Fibroblast of peridontal ligament (primary cell): Measurements from ENCODE around the gene RNU1-4.
"Not testable (repeated sequence)": the region's sequence is repeated elsewhere in the genome, so short reads cannot be mapped to it uniquely, and the experiment has no call there.

Experiments used
- DNase-seq: peaks from one replicate; pipeline ENCODE4 v3.0.0-alpha.2; 2010; ENCODE audit errors: extremely low read depth

Gene RNU1-4

DNA sequence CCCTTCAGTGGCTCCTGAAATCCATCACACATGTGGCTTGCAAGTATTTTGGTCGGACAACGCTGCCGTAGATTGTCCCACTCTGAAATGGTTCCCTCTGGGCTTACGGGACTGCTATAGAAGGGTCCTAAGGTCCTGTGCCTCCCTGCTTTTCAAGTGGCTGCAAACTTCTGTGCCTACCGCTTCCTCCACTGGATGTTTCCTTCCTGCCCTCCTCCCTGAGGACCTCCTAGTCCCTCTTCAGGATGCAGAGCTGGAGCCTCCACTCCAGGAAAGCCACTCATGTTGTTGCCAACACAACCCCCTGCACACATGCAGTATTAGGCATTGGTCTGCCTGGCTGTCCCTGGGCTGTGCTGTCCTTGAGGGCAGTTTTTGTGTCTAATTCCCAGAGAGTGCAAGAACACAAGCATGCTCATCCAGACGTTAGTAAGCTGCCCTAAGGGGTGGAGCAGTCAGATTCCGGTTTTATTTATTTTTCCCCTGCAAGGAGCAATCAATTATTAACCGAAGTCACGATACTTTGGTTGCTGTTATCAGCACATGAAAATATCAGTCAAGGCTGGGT is 26.5 kb downstream of the RNU1-4 start:
- not testable (repeated sequence) for DNase-seq

DNA sequence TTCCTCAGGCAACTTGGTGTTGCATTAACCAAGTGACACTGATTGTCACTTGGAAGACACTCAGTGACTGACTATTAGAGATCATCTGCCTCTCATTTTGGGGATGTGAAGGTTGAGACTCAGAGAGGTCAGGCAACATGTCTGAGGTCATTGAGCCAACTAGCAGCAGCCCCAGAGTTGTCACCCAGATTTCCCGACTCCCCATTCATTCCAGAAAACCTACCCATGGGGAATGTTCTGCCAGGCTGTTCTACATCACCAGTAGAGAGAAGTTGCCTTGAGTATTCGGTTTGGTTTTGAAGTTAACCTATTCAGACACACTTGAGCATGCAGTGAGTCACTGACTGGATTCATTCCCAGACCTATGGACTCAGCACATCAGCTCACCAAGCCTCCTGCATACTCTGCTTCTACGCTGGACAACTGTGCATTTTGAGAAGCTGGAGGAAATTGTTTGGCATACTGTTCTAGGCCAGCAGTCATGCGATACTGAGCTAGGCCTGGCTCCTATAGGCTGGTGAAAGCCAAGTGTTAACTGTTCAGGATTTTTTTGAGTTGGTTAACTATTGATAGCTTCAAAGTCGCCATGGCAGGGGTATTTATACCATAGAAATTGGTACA is 29.9 kb downstream of the RNU1-4 start:
- peak; percentile 90 for DNase-seq

DNA sequence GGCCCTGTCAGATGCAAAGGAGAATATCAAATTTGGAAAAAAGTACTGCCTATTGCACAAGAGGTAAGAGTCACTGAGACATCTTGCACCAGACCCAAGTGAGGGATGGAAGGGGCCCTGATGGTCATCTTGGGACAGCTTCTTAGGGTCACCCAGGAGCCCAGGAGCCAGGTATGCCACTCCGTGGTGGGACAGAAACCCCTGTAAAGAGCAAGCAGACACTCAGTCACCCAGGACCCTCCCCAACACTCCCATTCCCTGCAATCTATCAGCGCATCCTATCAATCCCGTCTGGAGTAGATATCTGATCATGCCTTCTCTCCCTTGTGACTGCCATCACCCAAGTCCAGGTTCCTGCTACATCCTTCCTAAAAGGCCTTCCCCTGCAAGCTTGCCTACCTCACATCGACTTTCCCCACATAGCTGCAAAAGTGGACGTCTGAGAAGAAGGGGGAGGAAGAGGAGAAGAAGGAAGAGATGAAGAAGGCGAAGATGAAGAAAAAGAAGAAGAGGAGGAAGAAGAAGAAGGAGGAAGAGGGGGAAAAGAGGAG is 30.7 kb downstream of the RNU1-4 start:
- DNase-seq, result not testable (repeated sequence)

DNA sequence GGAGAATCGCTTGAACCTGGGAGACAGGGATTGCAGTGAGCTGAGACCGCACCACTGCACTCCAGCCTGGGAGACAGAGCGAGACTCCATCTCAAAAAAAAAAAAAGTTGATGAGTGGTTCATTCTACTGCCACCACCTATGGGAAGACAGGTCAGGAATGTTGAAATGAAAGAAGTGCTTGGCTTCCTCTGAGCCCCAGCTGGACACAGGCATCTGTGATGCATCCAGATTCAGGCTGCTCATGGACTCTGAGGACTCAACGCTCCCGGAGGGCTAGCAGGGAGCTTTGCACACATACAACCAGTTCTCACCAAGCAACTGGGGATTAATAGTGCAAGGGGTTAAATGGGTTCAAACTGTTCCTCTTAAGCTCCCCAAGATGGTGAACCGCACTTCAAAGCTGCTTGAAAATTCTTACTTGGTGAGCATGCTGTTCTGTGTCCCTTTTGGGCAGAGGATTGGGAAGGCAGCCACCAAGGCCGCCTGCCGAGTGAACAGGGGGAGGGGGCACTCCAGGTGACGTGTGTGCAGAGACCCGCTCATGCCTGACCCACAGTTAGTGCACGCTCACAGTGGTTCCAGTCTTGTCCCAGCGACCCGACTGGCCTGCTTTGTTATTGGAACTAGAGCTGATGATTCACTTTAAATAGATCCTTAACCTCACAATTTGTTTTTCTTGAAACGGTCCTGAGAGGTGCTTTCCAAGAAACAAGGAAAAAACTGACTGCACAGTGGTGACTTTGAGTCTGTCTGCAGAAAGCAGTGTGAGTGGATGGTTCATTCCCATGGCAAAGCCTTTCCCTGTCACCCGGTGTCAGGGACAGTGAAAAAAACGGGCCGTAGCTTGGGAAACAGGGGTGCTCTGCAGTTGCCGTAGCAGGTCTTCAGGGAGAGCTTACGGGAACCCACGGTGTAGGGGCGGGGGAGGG is 32.2 kb downstream of the RNU1-4 start:
- peak; percentile 19 for DNase-seq

DNA sequence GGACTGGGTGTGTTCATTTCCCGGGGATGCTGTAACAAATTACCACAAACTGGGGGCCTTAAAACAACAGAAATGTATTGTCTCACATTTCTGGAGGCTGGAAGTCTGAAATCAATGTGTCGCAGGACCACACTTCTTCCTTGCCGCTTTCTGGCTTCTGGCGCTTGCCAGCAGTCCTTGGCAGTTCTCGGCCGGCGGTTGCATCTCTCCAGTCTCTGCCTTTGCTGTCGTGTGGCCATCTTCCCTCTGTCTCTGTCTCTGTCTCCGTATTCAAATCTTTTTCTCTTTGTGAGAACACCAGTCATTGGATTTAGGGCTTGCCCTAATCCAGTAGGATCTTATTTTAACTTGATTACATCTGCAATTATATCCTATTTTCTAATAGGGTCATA is 32.9 kb downstream of the RNU1-4 start:
- DNase-seq, result not testable (repeated sequence)

DNA sequence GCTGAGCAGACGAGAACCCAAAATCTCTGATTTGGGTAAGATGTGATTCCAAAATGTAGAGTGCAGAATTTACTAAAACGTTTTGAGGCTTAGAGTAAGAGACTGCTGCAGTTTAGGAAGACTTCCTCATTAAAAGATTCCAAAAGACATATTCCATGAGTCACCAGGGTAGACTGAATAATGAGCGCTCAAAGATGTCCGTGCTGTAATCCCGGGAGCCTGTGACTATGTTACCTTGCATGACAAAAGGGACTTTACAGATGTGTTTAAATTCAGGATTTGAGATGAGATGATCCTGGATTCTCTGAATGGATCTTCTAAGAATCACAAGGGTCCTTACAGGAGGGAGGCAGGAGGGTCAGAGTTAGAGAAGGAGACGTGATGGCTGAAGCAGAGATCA is 33.4 kb downstream of the RNU1-4 start:
- DNase-seq, result not testable (repeated sequence)

DNA sequence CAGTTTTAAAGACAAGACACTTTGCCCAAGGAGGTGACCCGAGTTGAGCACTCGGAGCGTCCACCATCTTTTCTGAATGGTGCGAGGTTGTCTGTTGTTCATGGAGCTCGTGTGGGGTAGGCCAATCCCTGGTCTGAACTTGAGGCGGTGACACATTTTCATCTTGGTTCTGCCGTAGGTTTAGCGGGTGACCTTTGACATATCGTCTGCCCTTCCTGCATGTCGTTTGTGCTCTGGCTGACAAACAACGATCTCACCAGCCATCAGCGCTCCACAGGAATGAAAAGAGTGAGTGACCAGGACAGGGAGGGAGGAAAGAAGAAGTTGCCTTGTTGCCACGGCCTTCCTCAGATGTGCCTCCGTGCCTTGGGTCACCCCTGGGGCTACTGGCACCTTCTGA is 34.5 kb downstream of the RNU1-4 start:
- DNase-seq, result not testable (repeated sequence)

DNA sequence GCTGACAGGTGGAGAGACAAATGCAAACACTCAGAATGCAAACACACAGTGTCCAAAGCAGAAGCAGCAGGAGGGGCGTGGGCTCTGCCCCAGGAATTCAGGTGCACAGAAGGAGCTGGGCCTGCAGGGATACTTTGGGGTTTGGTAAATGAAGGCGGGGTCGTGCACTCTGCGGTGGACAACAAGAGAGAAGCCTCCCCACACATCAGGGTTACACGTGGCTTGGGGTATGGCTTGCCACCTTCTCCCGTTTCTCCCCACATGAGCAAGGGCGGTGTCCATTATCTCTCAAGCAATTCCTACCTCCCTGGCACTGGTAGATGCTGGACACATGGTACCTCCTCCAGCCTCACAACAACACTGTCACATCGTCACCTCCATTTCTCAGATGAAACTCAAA is 35.0 kb downstream of the RNU1-4 start:
- not testable (repeated sequence) for DNase-seq

DNA sequence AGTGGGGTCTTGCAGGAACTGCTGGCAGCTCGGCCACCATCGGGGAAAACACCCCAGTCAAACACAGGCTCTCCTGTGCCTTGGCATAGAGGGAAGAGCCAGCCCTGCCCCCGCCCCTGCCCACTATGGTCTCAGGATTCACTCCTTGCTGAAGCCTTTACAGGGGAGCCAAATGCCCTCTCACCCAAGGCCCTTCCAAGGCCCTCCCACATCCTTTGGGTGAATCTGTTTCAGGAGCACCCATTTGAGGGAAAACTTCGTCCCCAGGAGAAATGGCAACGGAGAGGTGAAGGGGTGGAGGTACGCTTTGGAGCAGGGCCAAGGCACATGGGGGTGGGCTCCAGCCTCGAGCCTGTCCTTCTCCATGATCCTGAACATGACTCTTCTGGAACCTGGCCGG is 35.9 kb downstream of the RNU1-4 start:
- DNase-seq, result not testable (repeated sequence)

DNA sequence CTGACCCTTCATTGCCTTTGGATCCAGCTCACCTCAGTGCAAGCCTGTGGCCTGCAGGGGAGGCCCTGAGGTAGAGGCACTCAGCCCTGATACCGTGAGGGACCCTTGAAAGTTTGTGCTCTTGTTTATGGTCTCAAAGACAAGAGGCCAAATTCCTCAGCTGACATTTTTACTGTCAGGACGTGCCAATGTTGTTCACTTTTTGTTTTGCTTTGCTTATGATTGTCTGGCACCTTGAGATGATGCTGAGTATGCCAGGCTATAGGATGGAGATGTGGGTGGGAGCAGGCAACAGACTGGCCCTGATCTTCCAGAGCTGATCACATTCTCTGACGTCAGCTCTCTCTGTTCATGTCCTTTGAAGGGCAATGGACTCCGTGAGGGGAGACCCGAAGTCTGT is 36.5 kb downstream of the RNU1-4 start:
- not testable (repeated sequence) for DNase-seq

DNA sequence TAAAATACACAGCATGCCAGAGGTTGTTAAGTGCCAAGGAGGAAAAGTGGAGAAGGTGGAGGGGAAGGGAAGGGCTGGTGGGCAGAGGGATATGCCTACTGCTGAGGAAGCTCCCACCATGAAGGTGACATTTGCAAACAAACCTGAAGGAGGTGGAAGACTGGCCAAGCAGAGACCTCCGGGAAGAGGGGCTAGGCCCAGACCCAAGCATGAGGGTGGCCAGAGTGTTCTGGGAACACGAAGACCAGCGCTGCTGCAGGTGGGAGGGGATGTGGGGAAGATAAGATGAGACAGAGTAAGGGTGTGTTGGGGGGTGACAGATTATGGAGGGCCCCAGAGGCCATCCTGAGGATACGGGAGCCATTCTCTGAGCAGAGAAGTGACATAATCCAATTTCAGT is 37.5 kb downstream of the RNU1-4 start:
- not testable (repeated sequence) for DNase-seq

DNA sequence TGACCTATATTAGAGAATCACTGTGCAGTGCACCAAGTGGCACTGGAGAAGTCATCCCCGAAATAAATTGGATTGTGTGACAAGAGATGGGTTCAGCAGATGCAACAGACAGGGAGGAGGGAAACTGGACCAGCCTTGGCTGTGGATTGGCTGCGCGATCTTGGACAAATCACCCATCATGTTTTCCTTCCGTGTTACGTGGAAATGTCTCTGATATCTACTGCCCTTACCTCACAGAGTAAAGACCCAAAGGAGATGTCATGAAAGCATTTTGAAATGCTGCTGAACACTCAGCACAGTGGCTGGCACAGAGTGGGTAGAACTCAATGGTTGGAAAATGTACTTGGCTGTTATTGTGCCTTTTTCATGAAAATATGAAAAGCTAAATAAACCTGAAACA is 39.2 kb downstream of the RNU1-4 start:
- not testable (repeated sequence) for DNase-seq

DNA sequence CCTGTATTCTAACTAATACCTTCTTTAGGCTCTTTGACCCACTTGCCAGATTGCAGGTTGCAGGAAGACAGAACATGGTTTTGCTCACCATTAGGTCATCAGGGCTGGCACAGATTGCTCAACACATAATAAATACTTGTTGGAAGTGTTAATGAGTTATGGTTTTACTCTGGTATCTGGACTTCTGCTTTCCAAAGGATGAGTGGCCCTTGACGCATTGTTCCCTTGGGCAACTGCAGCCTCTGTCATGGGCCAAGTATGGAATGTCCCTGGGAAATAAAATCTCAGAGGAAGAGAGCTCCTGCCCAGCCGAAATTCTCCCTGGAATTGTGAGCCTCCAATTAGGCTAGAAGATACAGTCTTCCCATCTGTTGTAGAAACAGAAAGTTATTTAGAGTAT is 40.7 kb downstream of the RNU1-4 start:
- DNase-seq, result not testable (repeated sequence)

DNA sequence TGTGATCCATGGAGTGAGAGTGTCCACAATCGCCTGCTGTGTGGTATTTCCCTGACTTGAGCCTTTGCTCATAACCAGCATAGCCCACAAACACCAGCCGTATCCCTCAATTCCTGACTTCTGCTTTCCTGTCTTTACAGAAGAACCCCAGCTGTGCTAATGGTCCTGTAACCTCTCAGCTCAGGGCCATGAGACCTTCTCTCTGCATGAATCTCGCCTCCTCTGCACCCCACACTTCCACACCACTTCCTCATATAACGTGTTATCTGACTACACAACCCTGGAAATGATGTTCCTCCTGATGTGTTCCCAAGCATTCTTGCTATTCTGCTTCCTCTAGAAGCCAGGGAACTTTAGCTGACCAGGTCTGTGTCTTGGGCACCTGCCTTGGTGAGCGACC is 41.3 kb downstream of the RNU1-4 start:
- DNase-seq, result not testable (repeated sequence)

DNA sequence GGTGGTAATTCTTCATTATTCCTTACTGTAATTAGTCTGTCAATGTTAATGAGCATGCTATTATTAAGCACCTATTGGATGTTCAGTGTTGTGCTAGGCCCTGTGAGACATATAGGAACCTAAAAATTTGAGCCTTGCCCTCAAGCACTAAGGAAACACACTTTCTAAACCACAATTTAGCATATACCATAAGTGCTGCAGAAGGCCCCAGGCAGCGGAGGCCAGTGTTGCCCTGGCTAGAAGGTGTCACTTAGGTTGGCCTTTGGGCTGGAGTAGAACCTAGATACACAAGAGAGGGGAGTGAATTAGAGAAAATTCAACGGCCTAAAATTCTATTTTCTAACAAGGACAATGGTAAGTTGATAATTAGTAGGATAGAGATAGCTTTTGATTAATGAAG is 44.6 kb downstream of the RNU1-4 start:
- not testable (repeated sequence) for DNase-seq

DNA sequence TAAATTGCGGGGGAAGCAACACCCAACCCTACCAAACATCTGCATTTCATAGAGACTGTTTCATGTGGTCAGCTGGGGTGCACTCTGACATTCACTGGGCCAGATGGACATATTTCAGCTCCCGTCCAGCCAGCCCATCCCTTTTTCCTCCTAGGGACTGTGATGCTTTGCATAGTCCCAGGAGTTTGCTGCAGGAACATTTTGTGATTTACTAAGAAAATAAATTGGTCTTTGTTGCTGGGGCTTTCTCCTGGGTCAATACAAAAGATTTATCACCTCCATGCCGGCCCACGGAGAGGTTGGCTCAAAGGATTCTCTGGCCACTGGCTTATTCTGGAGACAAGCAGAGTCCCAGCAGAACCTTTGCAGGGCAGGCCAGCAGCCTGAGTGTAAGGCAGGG is 46.0 kb downstream of the RNU1-4 start:
- not testable (repeated sequence) for DNase-seq

DNA sequence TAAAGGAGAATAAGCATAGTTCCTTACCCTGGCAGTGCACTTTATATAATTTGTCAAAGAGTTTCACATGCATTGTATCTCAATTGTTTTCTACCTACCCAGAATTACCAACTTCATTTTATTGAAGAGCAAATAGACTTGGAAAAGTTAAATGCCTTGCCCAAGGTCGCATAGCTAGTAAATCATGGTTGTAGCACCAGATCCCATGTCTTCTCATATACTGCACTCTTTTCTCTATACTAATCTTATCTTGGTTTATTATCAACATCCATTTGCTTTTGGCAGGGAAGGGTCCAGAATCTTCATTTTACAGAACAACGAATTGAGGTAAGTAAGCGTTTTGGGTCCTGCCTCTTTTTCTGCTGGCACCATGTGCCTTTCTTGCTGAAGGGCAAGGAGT is 46.9 kb downstream of the RNU1-4 start:
- not testable (repeated sequence) for DNase-seq

DNA sequence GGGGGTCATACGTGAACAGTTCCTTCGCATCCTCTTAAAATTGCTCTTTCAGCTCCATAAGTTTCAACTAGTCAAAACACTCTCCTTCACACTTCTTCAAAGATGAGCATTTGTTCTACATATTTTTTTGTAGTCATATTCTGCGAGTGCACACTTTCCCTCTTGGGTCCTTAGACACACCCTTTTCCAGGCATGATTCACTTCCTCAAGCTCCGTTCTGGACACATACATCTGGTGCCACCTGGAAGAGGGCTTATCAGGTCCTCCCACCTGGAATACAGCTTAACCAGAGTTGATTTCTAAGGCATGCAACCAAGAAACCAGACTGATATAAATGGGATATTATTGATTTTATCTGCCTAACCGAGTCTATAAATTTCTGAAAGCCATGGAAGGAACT is 47.4 kb downstream of the RNU1-4 start:
- DNase-seq, result not testable (repeated sequence)
